Activated CD8-positive, alpha-beta memory T cell treated with anti-CD3 and anti-CD28 coated beads for 4 hours (primary cell): ENCODE data around the gene UBXN10.
A peak's percentile ranks its signal among the peaks of the same experiment; 100 is the strongest.

Source experiments
- DNase-seq, 2 donors: peaks; one replicate each; pipeline ENCODE4 v3.0.0-alpha.2; 2020; ENCODE audit warnings: low read depth in 2 of 2

Gene UBXN10

GRCh38 chr1:20151906-20152598, 33.8 kb upstream of the UBXN10 start:
- DNase-seq = peak; percentile 51 to 57

DNA sequence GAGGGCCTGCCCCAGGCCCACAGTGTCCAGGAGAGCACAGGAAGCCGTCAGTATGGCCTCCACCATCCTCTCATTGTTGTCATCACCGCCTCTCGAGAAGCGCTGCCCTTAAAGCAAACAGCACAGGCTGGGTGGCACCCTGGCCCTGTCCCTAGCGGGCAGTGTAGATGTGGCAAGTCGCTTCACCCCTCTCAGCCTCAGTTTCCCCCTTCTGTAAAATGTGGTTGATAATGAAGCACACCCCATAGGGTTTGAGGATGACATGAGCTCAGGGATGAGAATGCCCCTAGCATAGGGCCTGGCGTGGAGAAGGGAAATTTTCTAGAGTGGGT, 33.3 kb upstream of the UBXN10 start:
- DNase-seq = no peak

DNA sequence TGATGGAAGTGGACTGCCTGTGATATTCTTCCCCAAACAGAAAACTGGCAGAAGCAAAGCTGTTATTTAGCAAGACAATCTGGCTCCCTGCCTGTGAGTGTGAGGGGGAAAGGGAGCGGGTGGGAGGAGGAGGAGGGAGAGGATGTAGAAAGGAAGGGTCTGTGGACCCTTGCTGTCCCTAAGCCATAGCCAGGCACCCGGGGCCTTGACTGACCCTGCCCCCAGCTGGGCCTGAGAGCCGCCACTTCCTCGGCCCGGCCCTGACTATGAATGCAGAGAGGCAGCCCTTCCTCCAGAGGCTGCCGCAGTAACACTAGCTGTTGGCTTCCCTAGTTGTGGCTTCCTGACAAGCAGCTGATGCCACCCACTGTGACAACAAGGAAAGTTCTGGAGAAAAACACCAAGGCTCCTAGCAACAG, 32.9 kb upstream of the UBXN10 start:
- no peak for DNase-seq

- no peak for DNase-seq
These were observed 31.5 kb upstream of the UBXN10 start for GRCh38 chr1:20154301-20154831.

DNA sequence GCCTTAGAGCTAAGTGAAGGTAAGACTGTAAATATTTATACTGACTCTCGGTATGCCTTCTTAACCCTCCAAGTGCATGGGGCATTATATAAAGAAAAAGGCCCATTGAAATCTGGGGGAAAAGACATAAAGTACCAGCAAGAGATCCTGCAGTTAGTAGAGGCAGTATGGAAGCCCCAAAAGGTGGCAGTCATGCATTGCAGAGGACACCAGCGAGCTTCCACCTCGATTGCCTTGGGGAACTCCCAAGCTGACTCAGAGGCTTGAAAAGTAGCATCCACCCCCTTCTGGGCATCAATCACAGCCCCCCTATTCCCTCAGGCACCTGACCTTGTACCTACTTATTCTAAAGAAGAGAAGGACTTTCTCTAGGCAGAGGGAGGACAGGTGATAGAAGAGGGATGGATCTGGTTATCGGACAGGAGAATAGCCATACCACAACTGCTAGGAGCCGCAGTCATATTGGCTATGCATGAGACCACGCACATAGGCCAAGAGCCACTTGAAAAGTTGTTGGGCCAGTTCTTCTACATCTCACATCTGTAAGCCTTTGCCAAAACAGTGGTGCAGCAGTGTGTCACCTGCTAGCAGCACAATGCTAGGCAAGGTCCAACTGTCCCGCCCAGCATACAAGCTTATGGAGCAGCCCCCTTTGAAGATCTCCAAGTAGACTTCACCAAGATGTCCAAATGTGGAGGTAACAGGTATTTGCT, 27.4 kb upstream of the UBXN10 start:
- DNase-seq = no peak

GRCh38 chr1:20160034-20160433, 25.9 kb upstream of the UBXN10 start:
- DNase-seq = no peak

DNA sequence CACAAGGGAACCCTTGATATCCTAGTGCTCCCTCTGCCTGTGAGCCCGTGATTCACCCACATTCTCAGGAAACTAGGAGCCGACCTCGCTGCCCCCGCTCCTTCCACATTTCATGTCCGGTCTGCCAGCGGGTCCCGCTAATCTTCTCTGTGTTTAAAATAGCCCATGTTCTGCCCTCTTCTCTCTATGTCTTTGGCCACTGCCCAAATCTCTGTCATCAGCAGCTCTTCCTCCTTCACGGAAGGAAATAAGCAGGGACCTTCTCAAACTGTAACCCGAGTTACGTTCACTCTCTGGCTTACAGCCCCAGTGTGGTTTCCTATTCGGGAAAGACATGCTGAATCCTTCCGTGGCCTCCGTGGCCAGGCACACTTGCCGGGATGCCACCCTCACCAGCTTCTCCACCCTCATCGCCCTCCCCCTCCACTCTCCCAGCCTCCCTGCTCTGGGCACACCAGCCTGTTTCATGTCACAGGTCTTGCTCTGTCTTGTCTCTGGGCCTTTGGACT, 21.1 kb upstream of the UBXN10 start:
- no peak for DNase-seq

GRCh38 chr1:20165522-20165951, 20.4 kb upstream of the UBXN10 start:
- no peak for DNase-seq

- no peak for DNase-seq
These were observed 19.8 kb upstream of the UBXN10 start for GRCh38 chr1:20166051-20166450.

- DNase-seq = no peak
These were observed 18.8 kb upstream of the UBXN10 start for GRCh38 chr1:20167126-20167525.

GRCh38 chr1:20168564-20169491, 17.1 kb upstream of the UBXN10 start:
- DNase-seq = no peak

DNA sequence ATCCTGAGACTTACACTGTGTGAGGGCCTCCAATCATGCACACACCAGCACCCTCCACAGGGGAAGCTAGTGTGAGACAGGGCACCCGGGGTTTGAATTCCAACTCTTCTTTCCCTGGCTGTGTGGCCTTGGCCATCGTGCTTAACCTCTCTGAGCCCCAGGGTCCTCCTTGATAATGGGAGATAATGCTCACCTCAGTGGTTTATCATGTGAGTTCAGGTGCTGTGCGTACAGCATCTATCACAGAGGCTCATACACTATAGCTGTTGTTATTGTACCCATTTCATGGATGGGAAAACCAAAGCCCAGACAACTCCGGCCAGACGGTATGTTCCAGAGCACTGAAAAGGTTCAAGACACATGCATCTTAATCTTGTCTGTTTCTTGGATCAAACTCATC, 16.0 kb upstream of the UBXN10 start:
- DNase-seq = no peak

GRCh38 chr1:20172033-20172590, 13.8 kb upstream of the UBXN10 start:
- no peak for DNase-seq

DNA sequence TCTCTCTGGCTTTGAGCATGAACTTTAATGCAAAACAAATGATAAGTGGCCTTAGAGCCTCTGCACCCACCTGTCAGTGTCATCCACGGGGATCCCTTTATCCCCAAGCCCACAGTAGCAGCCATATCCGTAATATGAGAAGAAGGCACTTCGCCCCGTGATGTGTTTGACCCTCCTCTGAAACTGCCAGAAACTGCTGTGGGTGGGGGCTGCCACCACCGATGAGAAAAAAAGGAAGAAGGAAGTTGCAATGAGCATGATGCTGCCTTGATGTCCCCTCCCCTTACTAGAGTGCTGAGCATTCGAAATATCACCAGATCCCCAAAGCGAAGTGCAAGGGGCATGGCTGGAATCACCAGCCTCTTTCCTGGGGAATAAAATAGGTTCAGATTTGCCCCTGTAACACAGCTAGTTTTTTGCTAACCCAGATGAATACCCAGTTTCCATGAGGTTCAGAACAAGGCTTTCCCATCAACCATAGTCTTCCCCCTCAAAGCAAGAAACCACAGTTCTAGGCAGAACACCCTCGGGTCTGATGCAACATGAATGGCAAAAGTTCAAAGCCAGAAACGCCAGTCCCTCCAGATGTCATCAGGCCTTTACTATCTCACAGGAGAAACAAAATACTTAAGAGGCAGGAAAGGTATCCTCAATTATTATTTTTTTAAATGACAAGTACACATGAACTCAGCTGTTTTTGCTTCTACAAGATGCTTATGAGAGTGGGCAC, 10.8 kb upstream of the UBXN10 start:
- no peak for DNase-seq

- no peak for DNase-seq
These were observed 7.1 kb upstream of the UBXN10 start for GRCh38 chr1:20178634-20179370.

- no peak for DNase-seq
These were observed 6.3 kb upstream of the UBXN10 start for GRCh38 chr1:20179371-20180128.

DNA sequence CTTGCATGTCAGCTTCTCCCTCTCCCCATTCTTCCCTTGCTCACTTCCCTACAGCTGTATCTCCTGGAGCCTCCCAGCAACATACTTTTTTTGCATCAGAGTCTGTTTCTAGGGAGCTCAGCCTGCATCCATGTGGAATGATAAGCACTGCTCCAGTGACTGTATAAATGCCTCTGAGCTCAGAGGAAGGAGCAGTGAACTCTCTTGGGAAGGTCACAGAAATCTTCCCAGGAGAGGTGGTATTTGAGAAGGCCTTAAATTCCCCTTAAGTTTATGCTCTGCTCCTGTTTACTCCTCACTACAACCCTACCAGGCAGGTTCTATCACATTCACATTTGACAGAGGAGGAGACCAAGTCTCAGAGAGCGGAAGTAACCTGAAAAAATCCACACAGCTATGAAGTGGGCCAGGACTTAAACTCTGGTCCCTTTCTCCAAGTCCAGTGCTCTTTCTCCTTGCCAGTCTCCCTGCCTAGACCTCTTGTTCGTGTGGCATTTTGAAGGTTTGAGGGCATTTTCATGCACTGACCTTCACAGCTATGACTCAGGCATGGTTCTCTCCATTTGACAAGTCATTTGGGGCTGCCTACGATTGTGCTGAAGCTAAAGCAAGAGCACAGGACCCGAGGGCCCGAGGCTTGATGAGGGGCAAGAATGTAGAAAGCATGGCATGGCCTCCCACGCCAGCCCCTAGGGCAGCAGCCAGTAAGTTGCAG, 5.6 kb upstream of the UBXN10 start:
- no peak for DNase-seq

DNA sequence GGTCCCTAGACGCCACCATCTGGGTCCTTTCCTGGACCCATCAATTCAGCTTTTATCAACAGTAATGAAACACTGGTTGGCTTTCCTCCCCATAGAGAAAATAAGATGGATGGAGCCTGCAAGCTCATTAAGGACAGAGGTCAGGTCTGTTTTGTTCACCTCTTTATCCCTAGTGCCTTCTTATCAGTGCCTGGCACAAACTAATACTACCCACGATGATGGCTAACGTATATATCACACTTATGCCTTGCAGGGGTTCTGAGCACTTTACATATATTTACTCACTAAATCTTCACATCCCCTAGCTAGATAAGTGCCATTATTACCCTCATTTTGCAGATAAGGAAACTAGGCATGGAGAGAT, 5.1 kb upstream of the UBXN10 start:
- no peak for DNase-seq

DNA sequence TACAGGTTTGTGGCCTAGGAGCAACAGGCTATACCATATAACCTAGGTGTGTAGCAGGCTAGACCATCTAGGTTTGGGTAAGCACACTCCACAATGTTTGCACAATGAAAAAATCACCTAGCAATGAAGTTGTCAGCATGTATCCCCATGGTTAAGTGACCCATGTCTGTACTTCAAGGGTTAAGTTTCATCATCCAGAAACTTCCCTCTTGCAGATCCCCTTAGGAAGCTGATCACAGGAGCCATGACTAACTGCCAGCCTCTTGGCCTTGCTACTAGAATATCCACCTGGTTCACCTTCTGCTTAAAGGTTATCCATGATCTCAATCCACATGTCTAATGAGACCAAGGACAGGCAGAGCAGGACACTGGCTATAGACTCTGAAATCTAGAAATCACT, 3.5 kb upstream of the UBXN10 start:
- DNase-seq = no peak
